IMR-90 (cell line): ENCODE measurements around the gene GAREM2.

ENCODE experiments used
- BHLHE40 ChIP-seq: fragments of 150-350 bp; IDR thresholded peaks from 2 replicates; pipeline ENCODE4 v1.6.1; 2016; ENCODE audit warnings: mild to moderate bottlenecking, low read depth, low read length
- CEBPB ChIP-seq: IDR thresholded peaks from 2 replicates; pipeline ENCODE4 v1.6.1; 2012; ENCODE audit warnings: low read depth, low read length, improper control_type of control experiment
- FOS ChIP-seq: fragments of 150-350 bp; IDR thresholded peaks from 2 replicates; pipeline ENCODE4 v1.6.1; 2016; ENCODE audit warnings: low read depth, low read length
- MXI1 ChIP-seq: IDR thresholded peaks from 2 replicates; pipeline ENCODE4 v1.6.1; 2012; ENCODE audit warnings: low read depth, mild to moderate bottlenecking, low read length, moderate library complexity, borderline replicate concordance
- POLR2A ChIP-seq: IDR thresholded peaks from 2 replicates; pipeline ENCODE4 v1.6.1; 2012; ENCODE audit warnings: mild to moderate bottlenecking, low read depth, low read length
- RAD21 ChIP-seq: IDR thresholded peaks from 2 replicates; pipeline ENCODE4 v1.6.1; 2012; ENCODE audit warnings: low read length, improper control_type of control experiment
- RCOR1 ChIP-seq: IDR thresholded peaks from 2 replicates; pipeline ENCODE4 v1.6.1; 2012; ENCODE audit warnings: mild to moderate bottlenecking, low read length, improper control_type of control experiment; ENCODE audit not compliant: insufficient replicate concordance
- TF ChIP-seq, protein P1 (sequence below): conservative IDR thresholded peaks from 2 replicates; pipeline ENCODE4 v1.5.1; 2012; ENCODE audit warnings: mild to moderate bottlenecking, low read depth, low read length, improper control_type of control experiment

DNA sequence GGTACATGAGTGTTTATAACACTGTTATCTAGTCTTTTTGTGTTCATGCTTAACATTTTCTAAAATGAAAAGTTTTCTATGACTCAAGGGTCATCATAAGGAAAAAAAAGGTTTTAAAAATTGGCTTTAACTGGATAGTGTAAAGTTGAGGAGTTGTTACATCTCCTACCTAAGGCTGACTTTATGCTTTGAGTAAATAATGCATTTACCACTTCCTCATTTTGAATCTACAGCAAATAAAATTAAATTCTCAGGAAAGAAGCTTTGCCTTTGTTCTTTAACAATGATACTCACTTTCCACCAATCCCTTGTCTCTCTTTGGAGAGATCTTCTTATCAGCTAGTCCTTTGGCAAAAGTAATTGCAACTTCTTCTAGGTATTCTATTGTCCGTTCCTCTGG, 41.9 kb downstream of the GAREM2 start:
- TF ChIP-seq, protein P1, sequence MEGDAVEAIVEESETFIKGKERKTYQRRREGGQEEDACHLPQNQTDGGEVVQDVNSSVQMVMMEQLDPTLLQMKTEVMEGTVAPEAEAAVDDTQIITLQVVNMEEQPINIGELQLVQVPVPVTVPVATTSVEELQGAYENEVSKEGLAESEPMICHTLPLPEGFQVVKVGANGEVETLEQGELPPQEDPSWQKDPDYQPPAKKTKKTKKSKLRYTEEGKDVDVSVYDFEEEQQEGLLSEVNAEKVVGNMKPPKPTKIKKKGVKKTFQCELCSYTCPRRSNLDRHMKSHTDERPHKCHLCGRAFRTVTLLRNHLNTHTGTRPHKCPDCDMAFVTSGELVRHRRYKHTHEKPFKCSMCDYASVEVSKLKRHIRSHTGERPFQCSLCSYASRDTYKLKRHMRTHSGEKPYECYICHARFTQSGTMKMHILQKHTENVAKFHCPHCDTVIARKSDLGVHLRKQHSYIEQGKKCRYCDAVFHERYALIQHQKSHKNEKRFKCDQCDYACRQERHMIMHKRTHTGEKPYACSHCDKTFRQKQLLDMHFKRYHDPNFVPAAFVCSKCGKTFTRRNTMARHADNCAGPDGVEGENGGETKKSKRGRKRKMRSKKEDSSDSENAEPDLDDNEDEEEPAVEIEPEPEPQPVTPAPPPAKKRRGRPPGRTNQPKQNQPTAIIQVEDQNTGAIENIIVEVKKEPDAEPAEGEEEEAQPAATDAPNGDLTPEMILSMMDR, result no peak
- TF ChIP-seq POLR2A, result no peak
- no peak for TF ChIP-seq FOS
- no peak for TF ChIP-seq RAD21
- no peak for TF ChIP-seq BHLHE40
- TF ChIP-seq MXI1, result no peak
- TF ChIP-seq RCOR1, result no peak
- no peak for TF ChIP-seq CEBPB
